MCF 10A (cell line): ENCODE measurements around the gene LRG1. TPM values are rescaled to one million over a fixed set of nuclear protein-coding genes. Genes with fewer than 3 reads are reported as not detected.

ENCODE experiments used
- BruUV-seq: library from RNA; stranded (reverse); fragments of 400-500 nt; replicated peaks from 2 replicates; lab custom pipeline; 2021; lab: Mats Ljungman, UMichigan
- CTCF ChIA-PET: fragments of 300-600 bp; sonication (Branson Sonifier 250); formaldehyde crosslinking; extraction: SDS; loops from one replicate; lab custom pipeline; 2021; ENCODE audit warnings: antibody characterized with exemption, inconsistent platforms; lab: Yijun Ruan, JAX
- POLR2A ChIA-PET: fragments of 300-600, 350-650 bp; sonication (Branson Sonifier 250); formaldehyde crosslinking; extraction: SDS; loops from one replicate; lab custom pipeline; 2020; ENCODE audit warnings: antibody characterized with exemption, inconsistent platforms; lab: Yijun Ruan, JAX
- DNase-seq: peaks from one replicate; pipeline ENCODE4 v3.0.0-alpha.2; 2018; ENCODE audit not compliant: unreplicated experiment
- H3K27ac Mint-ChIP-seq: one replicate; pipeline ENCODE4 v1.8.0; 2022; ENCODE audit warnings: mild to moderate bottlenecking, low read depth, mixed read lengths; ENCODE audit not compliant: unreplicated experiment
- H3K27me3 Mint-ChIP-seq: one replicate; pipeline ENCODE4 v1.8.0; 2022; ENCODE audit warnings: mixed read lengths; ENCODE audit not compliant: insufficient read depth, unreplicated experiment
- H3K36me3 Mint-ChIP-seq: one replicate; pipeline ENCODE4 v1.8.0; 2022; ENCODE audit warnings: mild to moderate bottlenecking, moderate library complexity, mixed read lengths; ENCODE audit not compliant: insufficient read depth, unreplicated experiment
- H3K4me1 Mint-ChIP-seq: one replicate; pipeline ENCODE4 v1.8.0; 2022; ENCODE audit warnings: mixed read lengths; ENCODE audit not compliant: insufficient read depth, unreplicated experiment
- H3K4me3 Mint-ChIP-seq: one replicate; pipeline ENCODE4 v1.8.0; 2022; ENCODE audit warnings: mild to moderate bottlenecking, moderate library complexity, mixed read lengths; ENCODE audit not compliant: unreplicated experiment
- H3K9me3 Mint-ChIP-seq: one replicate; pipeline ENCODE4 v1.8.0; 2022; ENCODE audit warnings: mixed read lengths; ENCODE audit not compliant: unreplicated experiment
- CTCF ChIP-seq: fragments of 200-600 bp; IDR thresholded peaks from one replicate; pipeline ENCODE4 v1.8.0; 2022; ENCODE audit warnings: antibody characterized with exemption, mild to moderate bottlenecking; ENCODE audit not compliant: unreplicated experiment
- intact Hi-C: fragments of 100-400 bp; cut with micrococcal nuclease; formaldehyde crosslinking; loops from 2 replicates; pipeline ENCODE4 v1.14.1; 2022
- total RNA-seq: library from RNA; stranded (reverse); gene quantifications from 2 replicates; pipeline ENCODE4 v1.2.3, GENCODE V29; 2022

LRG1 gene
- total RNA-seq, 1 experiment from 2014 or later = 0.33 TPM

- peak; percentile 86 for DNase-seq
- Mint-ChIP-seq H3K27ac (no peak overlapping the region), H3K27me3 (peaks cover 19% of the 10 kb centered on the region), H3K9me3 (peaks cover 15% of the 10 kb centered on the region), H3K36me3 (no peaks in the 10 kb centered on the region), H3K4me1 (no peaks in the 10 kb centered on the region), H3K4me3 (no peak overlapping the region)
- intact Hi-C loops = no loop called here
- TF ChIP-seq CTCF = no peak
- ChIA-PET CTCF (interaction anchor here (0.6 to 1.8 kb wide), 6 partner anchors 10 to 80 kb away, joined by 3 to 7 read pairs (median 4); no protein-coding TSS in a partner anchor), POLR2A (interaction anchor here (1.1 kb wide), 1 partner anchor 79 kb away, joined by 3 read pairs; no protein-coding TSS in a partner anchor)
- no TSS peak for BruUV-seq
Measured at GRCh38 chr19:4556597-4557127, 16.8 kb upstream of the LRG1 start.

- ChIA-PET POLR2A (interaction anchor here (1.1 kb wide), 1 partner anchor 80 kb away, joined by 3 read pairs; no protein-coding TSS in a partner anchor), CTCF (interaction anchor here (0.6 to 1.8 kb wide), 7 partner anchors 11 to 289 kb away, joined by 3 to 7 read pairs (median 4); no protein-coding TSS in a partner anchor)
- Mint-ChIP-seq H3K27me3 (peaks cover 23% of the 10 kb centered on the region), H3K4me3 (no peak overlapping the region), H3K36me3 (no peaks in the 10 kb centered on the region), H3K27ac (no peak overlapping the region), H3K9me3 (peaks cover 15% of the 10 kb centered on the region), H3K4me1 (no peaks in the 10 kb centered on the region)
- BruUV-seq = no TSS peak
- intact Hi-C loops = no loop called here
- DNase-seq = peak; percentile 66
- TF ChIP-seq CTCF = no peak
Measured at GRCh38 chr19:4555657-4556561, 16.1 kb upstream of the LRG1 start.

GRCh38 chr19:4554717-4555116 is 14.9 kb upstream of the LRG1 start:
- Mint-ChIP-seq H3K27ac (no peak overlapping the region), H3K4me3 (no peak overlapping the region), H3K4me1 (no peaks in the 10 kb centered on the region), H3K9me3 (peaks cover 15% of the 10 kb centered on the region), H3K27me3 (peaks cover 23% of the 10 kb centered on the region), H3K36me3 (no peaks in the 10 kb centered on the region)
- POLR2A ChIA-PET = interaction anchor here (0.6 kb wide), 1 partner anchor 99 kb away, joined by 3 read pairs; no protein-coding TSS in a partner anchor
- intact Hi-C loops = no loop called here
- TF ChIP-seq CTCF = no peak
- DNase-seq = no peak
- CTCF ChIA-PET = interaction anchor here (0.6 to 1.2 kb wide), 5 partner anchors 13 to 288 kb away, joined by 3 to 6 read pairs (median 3); no protein-coding TSS in a partner anchor
- BruUV-seq = no TSS peak

GRCh38 chr19:4553775-4554174 is 13.9 kb upstream of the LRG1 start:
- H3K4me1 Mint-ChIP-seq = no peaks in the 10 kb centered on the region
- BruUV-seq = no TSS peak
- H3K27ac Mint-ChIP-seq = no peak overlapping the region
- POLR2A ChIA-PET = no interaction called here
- DNase-seq = no peak
- intact Hi-C loops = no loop called here
- H3K9me3 Mint-ChIP-seq = peaks cover 15% of the 10 kb centered on the region
- H3K36me3 Mint-ChIP-seq = no peaks in the 10 kb centered on the region
- H3K27me3 Mint-ChIP-seq = peaks cover 23% of the 10 kb centered on the region
- no peak overlapping the region for H3K4me3 Mint-ChIP-seq
- CTCF ChIA-PET = no interaction called here
- no peak for TF ChIP-seq CTCF
